MM.1S (cell line): ENCODE data around the gene URGCP.

Source experiments
- DNase-seq: peaks from one replicate; pipeline ENCODE4 v3.0.0-alpha.2; 2015
- H2AFZ ChIP-seq: fragments of 300-600 bp; sonication (generic); 2 replicates; pipeline ENCODE4 v1.6.0; 2016; ENCODE audit warnings: antibody characterized with exemption, low read length
- H3F3A ChIP-seq: fragments of 300-600 bp; sonication (generic); 2 replicates; pipeline ENCODE4 v1.6.1; 2016; ENCODE audit warnings: mild to moderate bottlenecking, antibody characterized with exemption, low read length, moderate library complexity, mixed read lengths; ENCODE audit not compliant: insufficient read depth
- H3K27ac ChIP-seq: fragments of 300-600 bp; sonication (generic); 2 replicates; pipeline ENCODE4 v1.5.1; 2016; ENCODE audit warnings: mild to moderate bottlenecking, low read length
- H3K27me3 ChIP-seq: fragments of 300-600 bp; sonication (generic); replicated peaks from 2 replicates; pipeline ENCODE4 v1.6.0; 2016; ENCODE audit warnings: low read length; ENCODE audit not compliant: insufficient read depth
- H3K36me3 ChIP-seq: fragments of 300-600 bp; sonication (generic); replicated peaks from 2 replicates; pipeline ENCODE4 v1.6.1; 2016; ENCODE audit warnings: mild to moderate bottlenecking, low read length, mixed read lengths; ENCODE audit not compliant: insufficient read depth
- H3K4me1 ChIP-seq: fragments of 300-600 bp; sonication (generic); 2 replicates; pipeline ENCODE4 v1.6.1; 2016; ENCODE audit warnings: low read length, mixed read lengths
- H3K4me2 ChIP-seq: fragments of 300-600 bp; sonication (generic); 2 replicates; pipeline ENCODE4 v1.6.0; 2016; ENCODE audit warnings: low read depth, low read length
- H3K4me3 ChIP-seq: fragments of 300-600 bp; sonication (generic); 2 replicates; pipeline ENCODE4 v1.5.1; 2016; ENCODE audit warnings: low read length, mixed read lengths
- H3K79me2 ChIP-seq: fragments of 300-600 bp; sonication (generic); 2 replicates; pipeline ENCODE4 v1.6.1; 2016; ENCODE audit warnings: mixed run types, low read length, mixed read lengths
- H3K9ac ChIP-seq: fragments of 300-600 bp; sonication (generic); 2 replicates; pipeline ENCODE4 v1.6.1; 2016; ENCODE audit warnings: low read length, mixed read lengths
- H3K9me2 ChIP-seq: fragments of 300-600 bp; sonication (generic); replicated peaks from 2 replicates; pipeline ENCODE4 v1.6.1; 2016; ENCODE audit warnings: mild to moderate bottlenecking, low read length, mixed read lengths; ENCODE audit not compliant: insufficient read depth
- H3K9me3 ChIP-seq: fragments of 300-600 bp; sonication (generic); replicated peaks from 2 replicates; pipeline ENCODE4 v1.6.1; 2016; ENCODE audit warnings: mild to moderate bottlenecking, low read length, mixed read lengths; ENCODE audit not compliant: insufficient read depth
- H4K20me1 ChIP-seq: fragments of 300-600 bp; sonication (generic); 2 replicates; pipeline ENCODE4 v1.6.1; 2016; ENCODE audit warnings: mild to moderate bottlenecking, low read length, moderate library complexity, mixed read lengths; ENCODE audit not compliant: insufficient read depth
- CTCF ChIP-seq: fragments of 300-600 bp; sonication (generic); IDR thresholded peaks from 2 replicates; pipeline ENCODE4 v1.5.1; 2016; ENCODE audit warnings: antibody characterized with exemption, low read length, mixed read lengths
- EZH2 ChIP-seq: fragments of 300-600 bp; sonication (generic); optimal IDR thresholded peaks from 2 replicates; pipeline ENCODE3; 2017; ENCODE audit warnings: low read depth, mild to moderate bottlenecking, antibody characterized with exemption, low read length, mixed read lengths
- EZH2phosphoT487 ChIP-seq: fragments of 300-600 bp; sonication (generic); IDR thresholded peaks from 2 replicates; pipeline ENCODE4 v1.6.1; 2018; ENCODE audit warnings: antibody characterized with exemption, low read length

The URGCP gene

GRCh38 chr7:43877968-43878864 lies 28.2 kb downstream of the URGCP start:
- Histone ChIP-seq H3K9ac (no peak overlapping the region), H3K4me2 (no peak overlapping the region), H3K4me3 (no peak overlapping the region), H3K9me3 (no peaks in the 10 kb centered on the region), H3K79me2 (no peaks in the 10 kb centered on the region), H3K9me2 (no peaks in the 10 kb centered on the region), H4K20me1 (no peaks in the 10 kb centered on the region), H3K36me3 (no peaks in the 10 kb centered on the region), H2AFZ (no peak overlapping the region), H3F3A (no peaks in the 10 kb centered on the region), H3K4me1 (no peaks in the 10 kb centered on the region), H3K27me3 (no peaks in the 10 kb centered on the region), H3K27ac (no peak overlapping the region)
- no peak for DNase-seq
- TF ChIP-seq EZH2phosphoT487 (no peak), CTCF (no peak), EZH2 (no peak)

- no peak overlapping the region for H3K27ac ChIP-seq
- DNase-seq: no peak
- H3K79me2 ChIP-seq: no peaks in the 10 kb centered on the region
- H3K4me1 ChIP-seq: no peaks in the 10 kb centered on the region
- H3K9me2 ChIP-seq: no peaks in the 10 kb centered on the region
- H4K20me1 ChIP-seq: no peaks in the 10 kb centered on the region
- no peaks in the 10 kb centered on the region for H3K27me3 ChIP-seq
- H3F3A ChIP-seq: no peaks in the 10 kb centered on the region
- H3K9ac ChIP-seq: no peak overlapping the region
- no peaks in the 10 kb centered on the region for H3K9me3 ChIP-seq
- H3K4me3 ChIP-seq: no peak overlapping the region
- no peaks in the 10 kb centered on the region for H3K36me3 ChIP-seq
- H2AFZ ChIP-seq: no peak overlapping the region
- no peak overlapping the region for H3K4me2 ChIP-seq
- TF ChIP-seq EZH2 (no peak), EZH2phosphoT487 (no peak), CTCF (no peak)
Measured at GRCh38 chr7:43876976-43877745, 29.2 kb downstream of the URGCP start.

GRCh38 chr7:43876241-43876640 lies 30.2 kb downstream of the URGCP start:
- H2AFZ ChIP-seq: no peak overlapping the region
- H3K36me3 ChIP-seq: no peaks in the 10 kb centered on the region
- no peaks in the 10 kb centered on the region for H3K27me3 ChIP-seq
- H3K4me3 ChIP-seq: no peak overlapping the region
- peaks cover 6% of the 10 kb centered on the region; the same call in 1 of the 2 replicates for H3F3A ChIP-seq
- H4K20me1 ChIP-seq: no peaks in the 10 kb centered on the region
- no peak for DNase-seq
- H3K27ac ChIP-seq: no peak overlapping the region
- H3K4me2 ChIP-seq: no peak overlapping the region
- no peaks in the 10 kb centered on the region for H3K79me2 ChIP-seq
- no peak overlapping the region for H3K9ac ChIP-seq
- TF ChIP-seq EZH2phosphoT487: no peak
- TF ChIP-seq CTCF: no peak
- no peak for TF ChIP-seq EZH2
- no peaks in the 10 kb centered on the region for H3K9me3 ChIP-seq
- H3K9me2 ChIP-seq: no peaks in the 10 kb centered on the region
- H3K4me1 ChIP-seq: no peaks in the 10 kb centered on the region
